HG03432 (cell line): Measurements from ENCODE around the gene ATAD3B.

Experiments used
- ATAC-seq: cut with Tn5 transposase; IDR thresholded peaks from one replicate; pipeline ENCODE4 v1.9.1; 2021; ENCODE audit warnings: mild to moderate bottlenecking, moderate library complexity; ENCODE audit not compliant: unreplicated experiment

The ATAD3B gene

DNA sequence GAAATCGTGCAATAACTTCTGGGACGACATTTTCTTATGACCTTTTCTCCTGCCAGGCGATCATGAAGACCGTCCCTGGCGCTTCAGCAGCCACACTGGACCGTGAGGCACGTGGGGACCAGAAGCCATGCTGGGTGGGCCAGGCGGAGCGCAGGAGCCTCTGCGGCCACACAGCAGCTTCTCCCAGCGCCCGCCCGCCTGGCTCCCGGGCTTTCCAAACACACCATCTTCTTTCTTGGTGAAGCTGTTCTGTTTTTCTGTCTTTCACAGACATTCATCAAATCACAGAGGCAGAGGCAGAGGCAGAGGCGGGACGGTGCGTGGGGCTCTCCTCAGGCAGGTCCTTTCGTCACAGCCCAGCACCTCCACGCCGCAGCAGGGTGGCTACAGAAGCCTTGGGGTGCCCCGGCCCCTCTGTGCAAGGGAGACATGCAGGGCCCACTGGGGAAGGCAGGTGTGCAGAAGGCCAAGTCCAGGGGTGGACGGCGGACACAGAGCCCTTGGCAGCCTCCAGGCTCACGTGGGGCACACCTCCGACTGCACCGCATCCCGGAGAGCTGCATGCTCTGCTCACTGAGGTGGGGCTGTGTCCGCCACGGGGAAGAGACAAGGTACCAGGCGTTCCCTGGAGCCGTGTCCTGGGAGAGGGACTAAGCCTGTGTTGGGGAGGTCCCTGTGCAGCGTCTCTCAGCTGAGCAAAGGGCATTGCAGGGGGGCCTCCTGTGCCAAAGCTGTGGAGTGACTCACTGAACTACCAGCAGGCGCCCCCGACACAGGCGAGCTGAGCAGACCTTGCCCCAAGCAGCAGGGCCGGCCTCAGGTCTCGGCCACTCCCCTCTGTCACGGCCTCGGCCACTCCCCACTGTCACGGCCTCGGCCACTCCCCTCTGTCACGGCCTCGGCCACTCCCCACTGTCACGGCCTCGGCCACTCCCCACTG is 71.5 kb downstream of the ATAD3B start:
- ATAC-seq, result no peak

DNA sequence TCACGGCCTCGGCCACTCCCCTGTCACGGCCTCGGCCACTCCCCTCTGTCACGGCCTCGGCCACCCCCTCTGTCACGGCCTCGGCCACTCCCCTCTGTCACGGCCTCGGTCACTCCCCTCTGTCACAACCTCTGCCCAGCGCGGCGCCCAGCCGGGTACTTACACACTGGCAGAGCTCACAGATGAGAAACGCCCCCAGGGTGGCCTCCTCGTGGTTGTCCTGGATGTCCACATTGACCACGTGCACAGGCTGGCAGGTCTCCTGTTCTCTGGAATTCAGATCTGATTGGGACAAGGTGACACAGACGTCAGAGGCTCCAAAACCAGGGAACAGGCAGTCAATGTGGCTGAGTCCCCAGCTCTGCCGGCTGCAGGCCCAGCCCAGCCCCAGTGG is 72.1 kb downstream of the ATAD3B start:
- ATAC-seq, result no peak

DNA sequence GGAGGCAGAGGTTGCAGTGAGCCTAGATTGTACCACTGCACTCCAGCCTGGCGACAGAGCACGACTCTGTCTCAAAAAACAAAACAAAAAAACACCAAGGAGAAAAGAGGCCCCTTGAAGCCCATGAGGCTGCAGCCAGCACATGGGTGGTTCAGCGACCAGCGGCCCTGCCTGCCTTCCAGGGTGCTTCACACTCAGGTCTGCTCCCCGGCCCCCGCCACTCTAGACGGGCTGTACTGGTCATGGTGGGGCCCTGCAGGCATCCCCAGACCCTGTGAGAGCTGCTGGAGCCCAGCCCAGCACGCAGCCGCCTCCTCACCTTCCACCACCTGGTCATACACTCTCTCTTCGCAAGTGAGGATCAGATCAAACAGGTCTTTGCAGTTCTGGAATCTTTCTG is 73.0 kb downstream of the ATAD3B start:
- ATAC-seq, result no peak
